GM12872 (cell line): ENCODE measurements around the gene LTBP2.

Experiments used
- CTCF ChIP-seq: IDR thresholded peaks from 3 replicates; pipeline ENCODE4 v1.5.1; 2011; ENCODE audit warnings: low read depth, mild to moderate bottlenecking, low read length, moderate library complexity; ENCODE audit not compliant: insufficient read depth

The LTBP2 gene

GRCh38 chr14:74463697-74464096 is 148.3 kb downstream of the LTBP2 start:
- no peak for TF ChIP-seq CTCF

- no peak for TF ChIP-seq CTCF
Measured at GRCh38 chr14:74462993-74463392, 149.0 kb downstream of the LTBP2 start.

- no peak for TF ChIP-seq CTCF
Measured at GRCh38 chr14:74459976-74460375, 152.1 kb downstream of the LTBP2 start.

GRCh38 chr14:74459289-74459946 is 152.6 kb downstream of the LTBP2 start:
- peak; percentile 84 for TF ChIP-seq CTCF

- TF ChIP-seq CTCF = no peak
Measured at GRCh38 chr14:74457565-74457895, 154.5 kb downstream of the LTBP2 start.

GRCh38 chr14:74456684-74457564 is 155.1 kb downstream of the LTBP2 start:
- no peak for TF ChIP-seq CTCF
